Measurements from ENCODE around the gene ATP1A3. TPM values are rescaled to one million over a fixed set of nuclear protein-coding genes. Genes with fewer than 3 reads are reported as not detected.
"Not testable (repeated sequence)": the region's sequence is repeated elsewhere in the genome, so short reads cannot be mapped to it uniquely, and the experiment has no call there.

ATP1A3 gene
- total RNA-seq, 1 donor from 2014 or later: not detected

- Histone ChIP-seq H3K4me3 (ENCODE audit: low read depth, low read length) (peak overlapping the region; percentile 38), H3K36me3 (ENCODE audit: control insufficient read depth, insufficient read depth, low read length) (no peaks in the 10 kb centered on the region), H3K27me3 (ENCODE audit: control insufficient read depth, insufficient read depth, low read length) (peaks cover 11% of the 10 kb centered on the region)
- DNase-seq (ENCODE audit: low read depth) (no peak), FAIRE-seq (no peak)
- TF ChIP-seq CTCF (IDR thresholded peaks at IDR 0.05; ENCODE audit: insufficient read depth, low read length, severe bottlenecking): no peak
These were observed 53.2 kb downstream of the ATP1A3 start for GRCh38 chr19:41940731-41941409.

- H3K36me3 ChIP-seq (ENCODE audit: control insufficient read depth, insufficient read depth, low read length): no peaks in the 10 kb centered on the region
- FAIRE-seq (no peak), DNase-seq (ENCODE audit: low read depth) (no peak)
- H3K4me3 ChIP-seq (ENCODE audit: low read depth, low read length): peak overlapping the region; percentile 38
- TF ChIP-seq CTCF (IDR thresholded peaks at IDR 0.05; ENCODE audit: insufficient read depth, low read length, severe bottlenecking): no peak
- H3K27me3 ChIP-seq (ENCODE audit: control insufficient read depth, insufficient read depth, low read length): peaks cover 13% of the 10 kb centered on the region
These were observed 53.9 kb downstream of the ATP1A3 start for GRCh38 chr19:41939861-41940730.

GRCh38 chr19:41939209-41939608, 54.8 kb downstream of the ATP1A3 start:
- not testable (repeated sequence) for DNase-seq (ENCODE audit: low read depth); H3K36me3 ChIP-seq (ENCODE audit: control insufficient read depth, insufficient read depth, low read length); H3K4me3 ChIP-seq (ENCODE audit: low read depth, low read length); FAIRE-seq
- H3K27me3 ChIP-seq (ENCODE audit: control insufficient read depth, insufficient read depth, low read length): peaks cover 17% of the 10 kb centered on the region

GRCh38 chr19:41937525-41938468, 56.2 kb downstream of the ATP1A3 start:
- FAIRE-seq: no peak

GRCh38 chr19:41936961-41937360, 57.1 kb downstream of the ATP1A3 start:
- H3K36me3 ChIP-seq (ENCODE audit: control insufficient read depth, insufficient read depth, low read length): no peaks in the 10 kb centered on the region
- FAIRE-seq (no peak), DNase-seq (ENCODE audit: low read depth) (no peak)
- H3K27me3 ChIP-seq (ENCODE audit: control insufficient read depth, insufficient read depth, low read length): peaks cover 35% of the 10 kb centered on the region
- H3K4me3 ChIP-seq (ENCODE audit: low read depth, low read length): no peak overlapping the region
- no peak for TF ChIP-seq CTCF (IDR thresholded peaks at IDR 0.05; ENCODE audit: insufficient read depth, low read length, severe bottlenecking)

More at GRCh38 chr19:41937525-41938468, 56.2 kb downstream of the ATP1A3 start:
- TF ChIP-seq CTCF (IDR thresholded peaks at IDR 0.05; ENCODE audit: insufficient read depth, low read length, severe bottlenecking): no peak
- H3K27me3 ChIP-seq (ENCODE audit: control insufficient read depth, insufficient read depth, low read length): peaks cover 27% of the 10 kb centered on the region
- H3K4me3 ChIP-seq (ENCODE audit: low read depth, low read length): no peak overlapping the region
- DNase-seq (ENCODE audit: low read depth): no peak
- H3K36me3 ChIP-seq (ENCODE audit: control insufficient read depth, insufficient read depth, low read length): no peaks in the 10 kb centered on the region

All from bronchial epithelial cell (primary cell).